Measurements from ENCODE around the gene MMS22L. TPM values are rescaled to one million over a fixed set of nuclear protein-coding genes. Genes with fewer than 3 reads are reported as not detected.

The MMS22L gene, protein sequence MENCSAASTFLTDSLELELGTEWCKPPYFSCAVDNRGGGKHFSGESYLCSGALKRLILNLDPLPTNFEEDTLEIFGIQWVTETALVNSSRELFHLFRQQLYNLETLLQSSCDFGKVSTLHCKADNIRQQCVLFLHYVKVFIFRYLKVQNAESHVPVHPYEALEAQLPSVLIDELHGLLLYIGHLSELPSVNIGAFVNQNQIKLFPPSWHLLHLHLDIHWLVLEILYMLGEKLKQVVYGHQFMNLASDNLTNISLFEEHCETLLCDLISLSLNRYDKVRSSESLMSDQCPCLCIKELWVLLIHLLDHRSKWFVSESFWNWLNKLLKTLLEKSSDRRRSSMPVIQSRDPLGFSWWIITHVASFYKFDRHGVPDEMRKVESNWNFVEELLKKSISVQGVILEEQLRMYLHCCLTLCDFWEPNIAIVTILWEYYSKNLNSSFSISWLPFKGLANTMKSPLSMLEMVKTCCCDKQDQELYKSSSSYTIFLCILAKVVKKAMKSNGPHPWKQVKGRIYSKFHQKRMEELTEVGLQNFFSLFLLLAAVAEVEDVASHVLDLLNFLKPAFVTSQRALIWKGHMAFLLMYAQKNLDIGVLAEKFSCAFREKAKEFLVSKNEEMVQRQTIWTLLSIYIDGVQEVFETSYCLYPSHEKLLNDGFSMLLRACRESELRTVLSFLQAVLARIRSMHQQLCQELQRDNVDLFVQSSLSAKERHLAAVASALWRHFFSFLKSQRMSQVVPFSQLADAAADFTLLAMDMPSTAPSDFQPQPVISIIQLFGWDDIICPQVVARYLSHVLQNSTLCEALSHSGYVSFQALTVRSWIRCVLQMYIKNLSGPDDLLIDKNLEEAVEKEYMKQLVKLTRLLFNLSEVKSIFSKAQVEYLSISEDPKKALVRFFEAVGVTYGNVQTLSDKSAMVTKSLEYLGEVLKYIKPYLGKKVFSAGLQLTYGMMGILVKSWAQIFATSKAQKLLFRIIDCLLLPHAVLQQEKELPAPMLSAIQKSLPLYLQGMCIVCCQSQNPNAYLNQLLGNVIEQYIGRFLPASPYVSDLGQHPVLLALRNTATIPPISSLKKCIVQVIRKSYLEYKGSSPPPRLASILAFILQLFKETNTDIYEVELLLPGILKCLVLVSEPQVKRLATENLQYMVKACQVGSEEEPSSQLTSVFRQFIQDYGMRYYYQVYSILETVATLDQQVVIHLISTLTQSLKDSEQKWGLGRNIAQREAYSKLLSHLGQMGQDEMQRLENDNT
- total RNA-seq, result 7.8 and 11.4 TPM in 2 replicates

DNA sequence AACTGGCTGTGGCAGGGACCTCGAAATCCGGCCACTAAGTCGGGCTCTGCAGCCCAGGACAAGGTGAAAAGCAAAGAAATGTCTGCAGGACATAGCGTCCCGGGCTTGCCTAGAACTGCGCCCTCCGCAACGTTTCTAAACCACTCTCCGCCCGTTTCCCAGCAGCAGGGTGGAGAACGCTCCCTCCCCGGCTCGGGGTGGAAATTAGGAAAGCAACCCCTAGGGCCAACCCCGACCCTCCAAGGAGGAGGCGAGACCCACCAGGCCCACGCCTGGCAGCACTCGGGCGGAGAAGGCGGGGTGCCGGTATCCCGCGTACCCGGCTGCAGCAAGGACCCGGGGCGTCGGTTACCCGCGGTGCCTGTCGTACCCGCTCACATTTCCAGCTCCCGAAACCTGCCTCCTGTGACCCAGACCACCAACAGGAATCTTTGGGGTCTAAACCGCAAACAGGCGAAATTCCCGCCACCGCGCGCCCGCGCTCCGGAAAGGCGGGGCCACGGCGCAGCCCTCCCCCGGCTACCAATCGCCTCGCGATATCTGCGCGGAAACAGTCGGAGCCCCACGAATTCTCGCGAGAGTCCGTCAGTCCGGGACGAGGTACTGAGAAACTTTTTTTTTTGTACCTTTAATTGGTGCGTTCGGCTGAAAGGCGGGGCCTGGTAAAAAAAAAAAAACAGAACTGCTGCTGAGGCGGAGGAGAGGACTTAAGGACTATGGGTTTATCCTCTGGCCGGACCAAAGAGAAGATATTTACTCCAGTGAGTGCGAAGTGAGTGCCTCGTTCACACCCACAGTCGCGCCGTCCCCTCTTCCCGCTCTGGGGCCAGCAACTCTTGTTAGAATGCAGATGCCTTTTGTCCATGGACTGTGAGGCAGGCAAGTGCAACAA lies at the start of gene MMS22L:
MMS22L (minus strand) TSS at position 491 of the 892 bp plus-strand sequence. CDS start 739 bp downstream, outside the sequence.

All from hair follicular keratinocyte (primary cell).